ENCODE data around the gene APOA1. TPM values are rescaled to one million over a fixed set of nuclear protein-coding genes. Genes with fewer than 3 reads are reported as not detected.

APOA1 gene
- total and polyA plus RNA-seq, 10 of the 15 experiments (the other 5 are each of a cell fraction or from before 2014, with no cell fraction given) = 0.10 to 2.4 (median 0.24) TPM; not detected in 3

- TF ChIP-seq ZBTB40 (IDR thresholded peaks at IDR 0.05; ENCODE audit: borderline replicate concordance) = no peak
These were observed 45.0 kb upstream of the APOA1 start (continued) for GRCh38 chr11:116882386-116882785.

GRCh38 chr11:116881143-116881542, 43.7 kb upstream of the APOA1 start:
- WGBS (ENCODE audit: insufficient coverage, insufficient replicate concordance, low lambda C conversion rate, missing lambda C conversion rate) = 97% methylated on average over 6 of the region's 6 CpGs
- TF ChIP-seq KAT2A (conservative IDR thresholded peaks at IDR 0.05; ENCODE audit: control insufficient read depth, low read depth, low read length) (no peak), TCF12 (IDR thresholded peaks at IDR 0.05; ENCODE audit: low read depth, low read length) (no peak), ATF3 (IDR thresholded peaks at IDR 0.05; ENCODE audit: borderline replicate concordance, extremely low read depth, low read depth, low read length) (no peak), RFX5 (IDR thresholded peaks at IDR 0.05; ENCODE audit: low read depth, low read length) (no peak), SIX5 (IDR thresholded peaks at IDR 0.05; ENCODE audit: low read depth, low read length, severe bottlenecking) (no peak)
- no peak for ATAC-seq

More at GRCh38 chr11:116881143-116881542, 43.7 kb upstream of the APOA1 start:
- intact Hi-C loops (cut with micrococcal nuclease; ENCODE audit: unreplicated experiment) = loop anchor here (2.0 kb wide), 1 partner anchor 346 kb away; no protein-coding TSS in a partner anchor
- H3K9me3 ChIP-seq (replicated peaks; ENCODE audit: control insufficient read depth, insufficient read depth, low read length) = no peaks in the 10 kb centered on the region
- H2AFZ ChIP-seq (ENCODE audit: control insufficient read depth, low read depth, low read length) = no peak overlapping the region
- ChIA-PET POLR2A (no interaction called here), RAD21 (ENCODE audit: unreplicated experiment) (interaction anchor here (0.9 to 3.3 kb wide), 4 partner anchors 11 to 225 kb away, joined by 3 to 32 read pairs (median 16); partner anchors contain the start of gene SIK3), CTCF (interaction anchor here (1.2 to 5.9 kb wide), 12 partner anchors 7 to 345 kb away, joined by 3 to 105 read pairs (median 8); no protein-coding TSS in a partner anchor), SMC1A (ENCODE audit: uncharacterized antibody, unreplicated experiment) (interaction anchor here (1.1 to 11.3 kb wide), 10 partner anchors 11 to 347 kb away, joined by 3 to 166 read pairs (median 3); partner anchors contain the start of gene SIK3)
- H3K27ac ChIP-seq (ENCODE audit: control insufficient read depth, insufficient read depth) = no peak overlapping the region
- H3K4me3 ChIP-seq = no peak overlapping the region
- FAIRE-seq = no peak
- H3K9ac ChIP-seq (ENCODE audit: control insufficient read depth, insufficient read depth, low read length) = no peak overlapping the region
- peaks cover 0 to 5% of the 10 kb centered on the region in 2 experiments; a peak in 2 of 4 replicates for H3K36me3 ChIP-seq (ENCODE audit: control insufficient read depth in 2 of 2, insufficient read depth in 2 of 2, low read length in 1 of 2)
- no peaks in the 10 kb centered on the region for H3K27me3 ChIP-seq (replicated peaks in 1 of 2; ENCODE audit: control insufficient read depth in 2 of 2, insufficient read depth in 2 of 2, low read length in 1 of 2)
- H4K20me1 ChIP-seq (ENCODE audit: control insufficient read depth, insufficient read depth) = no peaks in the 10 kb centered on the region
- DNase-seq (ENCODE audit: low read depth, low spot score) = no peak
- no TSS peak for BruUV-seq (replicated peaks)
- in situ Hi-C loops (cut with MboI) = no loop called here
- no peaks in the 10 kb centered on the region for H3K79me2 ChIP-seq (ENCODE audit: control insufficient read depth, insufficient read depth, low read length)
- H3K4me2 ChIP-seq (ENCODE audit: control insufficient read depth, insufficient read depth) = no peak overlapping the region
- H3K4me1 ChIP-seq (ENCODE audit: control insufficient read depth, insufficient read depth, low read length) = no peaks in the 10 kb centered on the region
